HepG2 (cell line): ENCODE results near the gene TRIO. TPM values are rescaled to one million over a fixed set of nuclear protein-coding genes. Genes with fewer than 3 reads are reported as not detected.
A peak's percentile ranks its signal among the peaks of the same experiment; 100 is the strongest.

Source experiments
- ASH2L ChIP-seq: fragments of 300-600, 200-600 bp; sonication (generic); IDR thresholded peaks from 2 replicates; pipeline ENCODE4 v1.7.0; 2017; ENCODE audit warnings: low read depth, mild to moderate bottlenecking, moderate library complexity, mixed read lengths, low read length; ENCODE audit not compliant: insufficient read length
- FLYWCH1 ChIP-seq: sonication (generic); formaldehyde crosslinking; IDR thresholded peaks from 2 replicates; pipeline ENCODE4 v1.8.1; 2023; ENCODE audit warnings: mild to moderate bottlenecking, missing genetic modification reagents
- GPBP1L1 ChIP-seq: sonication (generic); formaldehyde crosslinking; IDR thresholded peaks from 2 replicates; pipeline ENCODE4 v1.5.0; 2020; ENCODE audit warnings: mild to moderate bottlenecking, missing genetic modification reagents
- JUND ChIP-seq: sonication (generic); formaldehyde crosslinking; IDR thresholded peaks from 2 replicates; pipeline ENCODE4 v1.8.0; 2022; ENCODE audit warnings: mild to moderate bottlenecking, missing genetic modification reagents
- MBD4 ChIP-seq: IDR thresholded peaks from 2 replicates; pipeline ENCODE4 v1.6.1; 2012; ENCODE audit warnings: low read length, inconsistent platforms, borderline replicate concordance
- MIXL1 ChIP-seq: IDR thresholded peaks from 2 replicates; pipeline ENCODE4 v1.6.1; 2016
- NBN ChIP-seq: fragments of 450-650 bp; conservative IDR thresholded peaks from 2 replicates; pipeline ENCODE4 v1.6.1; 2017
- REXO4 ChIP-seq: sonication (generic); formaldehyde crosslinking; IDR thresholded peaks from 2 replicates; pipeline ENCODE4 v1.8.0; 2022; ENCODE audit warnings: missing genetic modification reagents, mild to moderate bottlenecking, borderline replicate concordance
- SALL1 ChIP-seq: sonication (generic); formaldehyde crosslinking; IDR thresholded peaks from 2 replicates; pipeline ENCODE4 v1.8.0; 2022; ENCODE audit warnings: mild to moderate bottlenecking, missing genetic modification reagents
- SMAD1 ChIP-seq: sonication (generic); formaldehyde crosslinking; IDR thresholded peaks from 2 replicates; pipeline ENCODE4 v1.4.0; 2020; ENCODE audit warnings: missing genetic modification reagents, low read depth, mild to moderate bottlenecking, borderline replicate concordance
- TAF1 ChIP-seq: sonication (generic); formaldehyde crosslinking; IDR thresholded peaks from 2 replicates; pipeline ENCODE4 v1.4.0; 2020; ENCODE audit warnings: missing genetic modification reagents
- TBX2 ChIP-seq: sonication (generic); formaldehyde crosslinking; IDR thresholded peaks from 2 replicates; pipeline ENCODE4 v1.5.0; 2020; ENCODE audit warnings: missing genetic modification reagents, mild to moderate bottlenecking, borderline replicate concordance
- TCF12 ChIP-seq, 2 experiments: fragments of 450-650 bp in 1 of 2; sonication (generic) in 1 of 2; formaldehyde crosslinking in 1 of 2; IDR thresholded peaks; 2 replicates each; pipeline versions ENCODE4 v1.6.1 to v1.8.0; 2017 to 2022; ENCODE audit warnings: antibody characterized with exemption in 1 of 2, mild to moderate bottlenecking in 1 of 2, missing genetic modification reagents in 1 of 2, moderate library complexity in 1 of 2
- TERF1 ChIP-seq: sonication (generic); formaldehyde crosslinking; IDR thresholded peaks from 2 replicates; pipeline ENCODE4 v1.8.0; 2022; ENCODE audit warnings: mild to moderate bottlenecking, missing genetic modification reagents, moderate library complexity
- WIZ ChIP-seq: sonication (generic); formaldehyde crosslinking; IDR thresholded peaks from 2 replicates; pipeline ENCODE4 v1.5.1; 2020; ENCODE audit warnings: mild to moderate bottlenecking, missing genetic modification reagents
- ZFP36L2 ChIP-seq: sonication (generic); formaldehyde crosslinking; IDR thresholded peaks from 2 replicates; pipeline ENCODE4 v1.4.0; 2020; ENCODE audit warnings: missing genetic modification reagents
- ZFY ChIP-seq: sonication (generic); formaldehyde crosslinking; IDR thresholded peaks from 2 replicates; pipeline ENCODE4 v1.4.0; 2020; ENCODE audit warnings: missing genetic modification reagents
- ZGPAT ChIP-seq: IDR thresholded peaks from 2 replicates; pipeline ENCODE4 v1.6.1; 2016; ENCODE audit warnings: mild to moderate bottlenecking
- ZKSCAN8 ChIP-seq: IDR thresholded peaks from 2 replicates; pipeline ENCODE4 v1.6.1; 2016; ENCODE audit warnings: borderline replicate concordance, missing genetic modification reagents, missing compliant biosample characterization
- ZNF124 ChIP-seq: sonication (generic); formaldehyde crosslinking; IDR thresholded peaks from 2 replicates; pipeline ENCODE4 v1.4.0; 2020; ENCODE audit warnings: missing genetic modification reagents
- ZNF180 ChIP-seq: sonication (generic); formaldehyde crosslinking; IDR thresholded peaks from 2 replicates; pipeline ENCODE4 v1.4.0; 2020; ENCODE audit warnings: low read depth, missing genetic modification reagents, borderline replicate concordance
- ZNF644 ChIP-seq: IDR thresholded peaks from 2 replicates; pipeline ENCODE4 v1.6.1; 2016; ENCODE audit warnings: low read depth
- ZNF777 ChIP-seq: sonication (generic); formaldehyde crosslinking; IDR thresholded peaks from 2 replicates; pipeline ENCODE4 v1.4.0; 2020; ENCODE audit warnings: missing genetic modification reagents
- ZNF83 ChIP-seq: sonication (generic); formaldehyde crosslinking; IDR thresholded peaks from 2 replicates; pipeline ENCODE4 v1.4.0; 2020; ENCODE audit warnings: missing genetic modification reagents, mild to moderate bottlenecking, borderline replicate concordance
- ZSCAN9 ChIP-seq: IDR thresholded peaks from 2 replicates; pipeline ENCODE4 v1.6.1; 2016; ENCODE audit warnings: borderline replicate concordance
- polyA plus RNA-seq, 8 experiments: library from polyadenylated mRNA; depleted of rRNA in 3 of 8; stranded (reverse) in 7 of 8; unstranded in 1 of 8; fragments of >200 nt; fragmentation: Illumina TruSeq in 4 of 8; extraction: Trizol in 4 of 8; gene quantifications; 2 replicates each; pipeline versions ENCODE4 v1.2.1 to v1.2.3, GENCODE V29; 2011 to 2016; ENCODE audit warnings: low read depth in 4 of 8, missing spikeins in 1 of 8, mixed read lengths in 1 of 8; ENCODE audit not compliant: insufficient read depth in 1 of 8
- total RNA-seq, 5 experiments: library from RNA; depleted of rRNA; stranded (reverse); fragments of >200 nt; fragmentation: Illumina TruSeq; extraction: Trizol; gene quantifications; 2 replicates each; pipeline ENCODE4 v1.2.3, GENCODE V29; 2016; ENCODE audit warnings: low read depth in 1 of 5
- TF ChIP-seq, protein P1 (sequence below): IDR thresholded peaks from 2 replicates; pipeline ENCODE4 v1.6.1; 2012; ENCODE audit warnings: low read depth, low read length, improper control_type of control experiment

The TRIO gene
- total and polyA plus RNA-seq, 2 of the 13 experiments (the other 11 are each of a cell fraction or from before 2014, with no cell fraction given), result 45.2 to 45.9 TPM

DNA sequence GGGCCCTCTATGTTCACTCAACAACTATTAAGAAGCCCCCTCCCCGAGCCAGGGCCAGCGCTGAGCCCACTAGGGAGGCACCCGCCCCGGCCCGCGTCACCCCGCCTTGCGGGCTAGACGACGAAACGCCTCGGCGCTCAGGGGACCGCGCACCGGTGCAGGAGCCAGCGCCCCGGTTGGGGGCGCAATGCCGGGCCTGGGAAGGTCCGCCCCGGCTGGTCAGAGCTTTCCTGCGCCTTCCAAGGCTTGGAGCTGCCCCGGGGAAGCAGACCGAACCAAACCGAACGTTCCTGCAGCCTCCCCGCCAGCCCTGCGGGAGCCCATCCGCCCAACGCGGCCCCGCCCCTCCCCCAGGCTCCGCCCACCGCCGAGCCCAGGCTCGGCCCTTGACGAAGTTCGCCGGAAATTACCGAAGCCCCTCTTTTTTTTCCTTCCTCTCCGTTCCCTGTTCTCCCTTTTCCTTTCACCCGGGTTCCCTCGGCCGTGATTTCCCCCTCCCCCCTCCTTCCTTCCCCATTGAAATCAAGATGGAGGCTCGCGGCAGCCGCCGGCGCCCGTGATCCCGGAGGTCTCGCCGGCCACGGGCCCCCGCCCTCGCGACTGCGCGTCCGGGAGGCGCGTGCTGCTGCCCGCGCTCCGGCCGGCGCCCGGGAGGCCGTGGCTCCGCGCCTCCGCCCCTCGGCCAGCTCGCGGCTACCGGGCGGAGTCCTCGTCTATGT, at the start of gene TRIO (continued):
- TF ChIP-seq TERF1 (CRISPR knock-in tag), result no peak
- TF ChIP-seq, protein P1, sequence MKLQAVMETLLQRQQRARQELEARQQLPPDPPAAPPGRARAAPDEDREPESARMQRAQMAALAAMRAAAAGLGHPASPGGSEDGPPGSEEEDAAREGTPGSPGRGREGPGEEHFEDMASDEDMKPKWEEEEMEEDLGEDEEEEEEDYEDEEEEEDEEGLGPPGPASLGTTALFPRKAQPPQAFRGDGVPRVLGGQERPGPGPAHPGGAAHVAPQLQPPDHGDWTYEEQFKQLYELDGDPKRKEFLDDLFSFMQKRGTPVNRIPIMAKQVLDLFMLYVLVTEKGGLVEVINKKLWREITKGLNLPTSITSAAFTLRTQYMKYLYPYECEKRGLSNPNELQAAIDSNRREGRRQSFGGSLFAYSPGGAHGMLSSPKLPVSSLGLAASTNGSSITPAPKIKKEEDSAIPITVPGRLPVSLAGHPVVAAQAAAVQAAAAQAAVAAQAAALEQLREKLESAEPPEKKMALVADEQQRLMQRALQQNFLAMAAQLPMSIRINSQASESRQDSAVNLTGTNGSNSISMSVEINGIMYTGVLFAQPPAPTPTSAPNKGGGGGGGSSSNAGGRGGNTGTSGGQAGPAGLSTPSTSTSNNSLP, result no peak
- TF ChIP-seq REXO4 (CRISPR knock-in tag), result no peak
- TF ChIP-seq ZNF124 (CRISPR knock-in tag), result 0 out of 2 replicates have a peak, but pooled peaks have one; percentile 44
- TF ChIP-seq ZNF180, result no peak
- peak; percentile 34; the same call in 1 of the 2 replicates for TF ChIP-seq ZSCAN9 (CRISPR knock-in tag)
- peak; percentile 50; the same call in 1 of the 2 replicates for TF ChIP-seq SMAD1
- TF ChIP-seq SALL1 (CRISPR knock-in tag), result no peak
- no peak for TF ChIP-seq MIXL1 (CRISPR knock-in tag)
- peak; percentile 57; the same call in 1 of the 2 replicates for TF ChIP-seq TBX2 (CRISPR knock-in tag)
- no peak for TF ChIP-seq TCF12 (IDR thresholded peaks at IDR 0.05)
- 0 out of 2 replicates have a peak, but pooled peaks have one; percentile 31 for TF ChIP-seq TCF12 (CRISPR knock-in tag; IDR thresholded peaks at IDR 0.05)
- TF ChIP-seq ZNF644 (CRISPR knock-in tag), result no peak
- TF ChIP-seq ZNF777, result peak; percentile 64
- TF ChIP-seq JUND (CRISPR knock-in tag), result no peak
- TF ChIP-seq GPBP1L1, result no peak
- TF ChIP-seq ZGPAT, result peak; percentile 64; the same call in 1 of the 2 replicates
- TF ChIP-seq MBD4, result no peak
- peak; percentile 61; the same call in 1 of the 2 replicates for TF ChIP-seq TAF1
- no peak for TF ChIP-seq FLYWCH1 (CRISPR knock-in tag)
- TF ChIP-seq NBN, result no peak
- peak; percentile 11; the same call in 1 of the 2 replicates for TF ChIP-seq ZFY (CRISPR knock-in tag)
- TF ChIP-seq WIZ, result 0 out of 2 replicates have a peak, but pooled peaks have one; percentile 30
- TF ChIP-seq ASH2L, result peak; percentile 47
- no peak for TF ChIP-seq ZNF83 (CRISPR knock-in tag)
- TF ChIP-seq ZFP36L2 (CRISPR knock-in tag), result no peak
- no peak for TF ChIP-seq ZKSCAN8 (CRISPR knock-in tag)
